ENCODE results near the gene SCG5.
"Not testable (repeated sequence)": the region's sequence is repeated elsewhere in the genome, so short reads cannot be mapped to it uniquely, and the experiment has no call there.

SCG5 gene, protein sequence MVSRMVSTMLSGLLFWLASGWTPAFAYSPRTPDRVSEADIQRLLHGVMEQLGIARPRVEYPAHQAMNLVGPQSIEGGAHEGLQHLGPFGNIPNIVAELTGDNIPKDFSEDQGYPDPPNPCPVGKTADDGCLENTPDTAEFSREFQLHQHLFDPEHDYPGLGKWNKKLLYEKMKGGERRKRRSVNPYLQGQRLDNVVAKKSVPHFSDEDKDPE

DNA sequence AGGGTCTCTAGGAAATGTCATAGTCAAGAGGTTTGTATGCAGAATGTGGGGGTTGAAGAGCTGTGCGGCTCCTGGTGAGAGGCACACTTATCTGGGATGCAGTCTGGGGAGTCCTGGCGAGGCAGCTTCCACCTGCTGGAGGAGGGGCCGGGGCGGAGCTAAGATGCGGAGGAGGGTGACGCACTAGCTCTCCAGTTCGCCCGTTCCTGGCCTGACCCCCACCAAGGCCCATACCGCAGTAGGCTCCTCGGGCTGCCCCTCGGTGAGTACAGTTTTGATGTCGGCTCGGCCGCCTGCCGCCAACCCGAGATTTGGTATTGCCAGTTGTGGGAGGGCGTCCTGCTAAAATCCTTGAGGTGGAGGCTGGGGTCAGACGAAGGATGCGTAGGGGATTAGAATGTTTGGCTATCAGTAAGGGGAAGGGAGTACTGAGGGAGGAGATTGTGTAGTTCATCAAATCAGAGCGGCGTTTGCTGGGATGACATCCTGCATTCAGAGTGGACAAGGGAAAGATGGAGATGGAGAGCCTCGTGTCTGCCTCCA, at the start of gene SCG5:
Gene SCG5 (plus strand): TSS at position 194 of the 543 bp plus-strand sequence. CDS start 1,883 bp downstream, outside the sequence.
- DNase-seq (ENCODE audit: low read depth) = no peak

DNA sequence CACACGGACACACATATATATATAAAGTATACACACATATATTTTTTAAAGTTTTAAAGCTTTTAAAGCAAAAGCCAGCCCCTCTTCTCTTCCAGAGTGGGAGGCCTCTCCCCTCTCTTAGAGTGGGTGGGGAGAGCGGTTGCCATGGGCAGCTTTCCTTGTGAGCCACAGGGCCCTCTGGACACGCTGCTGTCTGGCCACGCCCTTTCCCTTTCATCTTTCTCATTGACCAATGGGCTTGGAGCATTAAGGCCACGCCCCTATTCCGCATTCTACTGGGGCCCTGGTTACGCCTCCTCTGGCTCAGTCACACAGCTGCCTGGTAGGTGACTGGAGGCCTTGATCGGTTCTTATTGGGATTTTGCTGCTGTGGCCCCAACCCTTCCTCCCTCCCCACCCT, 48.4 kb upstream of the SCG5 start, which contains the start of gene GOLGA8N:
Gene GOLGA8N (plus strand): TSS at position 306 of the 400 bp plus-strand sequence.
- not testable (repeated sequence) for DNase-seq (ENCODE audit: low read depth)

DNA sequence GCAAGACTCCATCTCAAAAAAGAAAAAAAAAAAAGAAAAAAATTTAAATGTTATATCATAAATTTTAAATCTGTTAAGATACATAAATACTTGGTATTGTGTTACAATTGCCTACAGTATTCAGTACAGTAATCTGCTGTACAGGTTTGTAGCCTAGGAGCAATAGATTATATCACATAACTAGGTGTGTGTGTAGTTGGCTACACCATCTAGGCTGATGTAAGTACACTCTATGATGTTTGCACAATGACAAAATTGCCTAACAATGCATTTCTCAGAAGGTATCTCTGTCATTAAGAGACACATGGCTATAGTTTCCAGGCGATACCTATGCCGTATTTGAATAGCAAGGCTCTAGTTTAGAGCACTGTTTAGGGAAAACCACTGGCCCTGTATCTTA, 32.0 kb upstream of the SCG5 start:
- DNase-seq (ENCODE audit: low read depth) = not testable (repeated sequence)

DNA sequence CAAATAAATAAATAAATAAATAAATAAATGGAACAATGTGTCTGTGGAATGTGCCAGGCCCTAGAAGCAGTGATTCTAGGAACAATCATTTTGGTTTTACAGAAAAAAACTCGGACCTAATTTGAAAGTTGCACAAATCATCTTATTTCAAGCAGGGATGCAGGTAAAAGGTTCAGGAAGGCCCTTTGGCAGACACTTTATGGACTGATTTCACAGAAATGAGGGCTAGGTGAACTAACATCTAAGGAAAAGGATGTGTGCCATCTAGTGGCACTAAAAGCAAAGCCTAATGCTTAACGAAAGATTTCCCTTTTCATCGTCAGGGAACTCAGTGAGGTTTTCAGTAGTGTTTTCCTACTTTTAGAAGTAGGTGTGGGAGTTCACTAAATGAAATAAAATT, 30.8 kb upstream of the SCG5 start:
- DNase-seq (ENCODE audit: low read depth) = not testable (repeated sequence)

DNA sequence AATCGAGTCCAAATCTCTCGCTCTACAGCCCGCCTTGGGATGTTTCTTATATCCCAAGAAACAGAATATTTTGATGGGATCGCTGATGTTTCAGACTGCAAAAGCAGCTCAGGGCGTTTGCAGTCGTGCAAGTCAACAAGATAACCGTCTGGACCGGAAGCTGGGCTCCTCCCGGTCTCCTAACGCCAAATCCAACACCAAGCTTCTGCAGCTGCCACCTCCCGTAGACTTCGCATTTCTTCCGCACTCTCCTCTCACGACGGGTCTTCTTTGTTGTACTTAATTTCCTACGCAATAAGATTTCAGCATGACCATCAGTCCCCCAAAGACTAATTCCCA, 26.8 kb upstream of the SCG5 start:
- DNase-seq (ENCODE audit: low read depth) = not testable (repeated sequence)

DNA sequence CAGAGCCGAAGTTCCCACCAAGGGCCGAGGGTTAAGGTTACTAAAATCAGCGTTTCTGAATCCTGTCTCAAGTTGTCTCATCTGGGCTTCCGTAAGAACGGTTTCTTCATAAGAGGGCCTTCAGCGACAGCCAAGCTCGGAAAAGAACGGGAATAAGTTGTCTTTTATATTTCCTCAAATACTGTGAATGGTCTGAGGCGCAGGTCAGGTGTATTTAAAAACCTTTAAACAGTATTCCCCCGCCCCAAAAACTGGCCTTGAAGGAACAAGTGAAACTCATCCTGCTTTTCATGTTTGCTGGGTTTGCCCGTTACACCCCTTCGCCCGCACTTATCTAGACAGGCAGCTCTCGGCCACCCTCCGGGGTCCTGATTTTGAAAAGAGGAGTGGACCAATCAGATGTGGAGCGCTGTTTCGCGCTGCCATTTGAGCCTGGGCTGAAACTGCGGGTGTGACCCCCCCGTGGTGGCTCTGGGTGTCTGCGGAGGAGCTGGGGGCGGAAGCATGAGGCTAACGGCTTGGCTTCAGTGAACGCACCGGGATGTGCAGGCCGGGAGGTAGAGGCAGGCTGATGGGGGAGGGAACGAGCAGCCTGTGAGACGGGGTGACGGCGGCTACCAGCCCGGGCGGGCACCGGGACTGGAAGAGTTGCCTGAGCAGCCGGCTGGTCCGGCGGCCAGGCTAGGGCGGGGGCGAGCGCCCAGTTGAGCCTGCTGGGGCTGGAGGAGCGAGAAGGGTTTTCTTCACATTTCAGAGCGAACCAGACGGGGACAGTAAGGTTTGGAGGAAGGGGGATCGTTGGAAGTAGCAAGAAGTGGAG, 26.2 kb upstream of the SCG5 start, which contains the start of gene ARHGAP11A:
Gene ARHGAP11A (plus strand): TSS at position 454 of the 820 bp plus-strand sequence. CDS start 708 bp downstream, outside the sequence.
- DNase-seq (ENCODE audit: low read depth) = peak; percentile 74

DNA sequence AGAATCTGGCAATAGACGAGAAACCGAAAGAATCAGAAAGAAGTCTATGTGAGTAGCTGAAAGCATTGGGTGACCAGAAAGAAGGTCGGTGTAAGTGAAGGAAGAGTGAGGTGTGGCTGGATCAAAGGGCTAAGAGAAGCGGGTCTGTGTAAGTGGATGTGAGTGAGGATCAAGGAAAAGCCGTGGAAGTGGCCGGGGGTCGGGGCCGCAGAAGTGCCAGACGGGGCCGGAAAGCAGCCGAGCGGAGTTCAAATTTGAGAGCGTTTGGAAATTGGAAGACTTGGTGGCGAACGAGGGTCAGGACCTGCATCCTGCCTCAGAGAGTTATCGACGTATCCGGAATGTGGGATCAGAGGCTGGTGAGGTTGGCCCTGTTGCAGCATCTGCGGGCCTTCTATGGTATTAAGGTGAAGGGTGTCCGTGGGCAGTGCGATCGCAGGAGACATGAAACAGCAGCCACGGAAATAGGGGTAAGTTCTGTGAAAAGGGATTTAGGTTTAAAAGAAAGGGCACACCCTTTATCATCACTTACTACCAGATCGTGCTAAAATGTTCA, 25.6 kb upstream of the SCG5 start:
- DNase-seq (ENCODE audit: low read depth) = not testable (repeated sequence)

DNA sequence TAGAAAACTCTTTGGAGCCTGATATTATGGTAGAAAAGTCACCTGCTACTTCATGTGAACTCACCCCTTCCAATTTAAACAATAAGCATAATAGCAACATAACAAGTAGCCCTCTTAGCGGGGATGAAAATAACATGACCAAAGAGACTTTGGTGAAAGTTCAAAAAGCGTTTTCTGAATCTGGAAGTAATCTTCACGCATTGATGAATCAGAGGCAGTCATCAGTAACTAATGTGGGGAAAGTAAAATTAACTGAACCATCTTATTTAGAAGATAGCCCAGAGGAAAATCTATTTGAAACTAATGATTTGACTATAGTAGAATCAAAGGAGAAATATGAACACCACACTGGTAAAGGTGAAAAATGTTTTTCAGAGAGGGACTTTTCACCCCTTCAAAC, 5.1 kb upstream of the SCG5 start:
- no peak for DNase-seq (ENCODE audit: low read depth)

DNA sequence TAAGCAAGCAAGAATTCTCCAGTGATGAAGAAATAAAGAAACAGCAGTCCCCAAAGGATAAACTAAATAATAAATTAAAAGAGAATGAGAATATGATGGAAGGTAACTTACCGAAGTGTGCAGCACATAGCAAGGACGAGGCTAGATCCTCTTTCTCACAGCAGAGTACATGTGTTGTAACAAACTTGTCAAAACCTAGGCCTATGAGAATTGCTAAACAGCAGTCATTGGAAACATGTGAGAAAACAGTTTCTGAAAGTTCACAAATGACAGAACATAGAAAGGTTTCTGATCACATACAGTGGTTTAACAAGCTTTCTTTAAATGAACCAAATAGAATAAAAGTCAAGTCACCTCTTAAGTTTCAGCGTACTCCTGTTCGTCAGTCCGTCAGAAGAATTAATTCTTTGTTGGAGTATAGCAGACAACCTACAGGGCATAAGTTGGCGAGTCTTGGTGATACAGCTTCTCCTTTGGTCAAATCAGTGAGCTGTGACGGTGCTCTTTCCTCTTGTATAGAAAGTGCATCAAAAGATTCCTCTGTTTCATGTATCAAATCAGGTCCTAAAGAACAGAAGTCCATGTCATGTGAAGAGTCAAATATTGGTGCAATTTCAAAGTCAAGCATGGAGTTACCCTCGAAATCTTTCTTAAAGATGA, 4.5 kb upstream of the SCG5 start:
- DNase-seq (ENCODE audit: low read depth) = no peak

DNA sequence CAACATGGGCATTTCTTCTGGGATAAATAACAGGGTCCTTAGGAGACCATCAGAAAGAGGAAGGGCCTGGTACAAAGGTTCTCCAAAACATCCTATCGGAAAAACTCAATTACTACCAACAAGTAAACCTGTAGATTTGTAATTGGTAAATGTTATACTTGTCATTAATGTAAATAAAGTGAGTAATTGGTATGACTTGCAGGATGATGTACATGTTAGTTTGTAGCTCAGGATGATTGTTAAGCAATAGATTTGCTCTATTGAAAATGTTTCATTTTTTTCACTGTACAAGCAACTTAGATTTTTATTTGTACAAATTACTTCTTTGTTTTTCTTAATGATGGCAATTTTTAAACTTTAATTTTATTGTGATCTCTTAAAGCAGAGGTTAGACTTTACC, 3.8 kb upstream of the SCG5 start:
- DNase-seq (ENCODE audit: low read depth) = no peak

DNA sequence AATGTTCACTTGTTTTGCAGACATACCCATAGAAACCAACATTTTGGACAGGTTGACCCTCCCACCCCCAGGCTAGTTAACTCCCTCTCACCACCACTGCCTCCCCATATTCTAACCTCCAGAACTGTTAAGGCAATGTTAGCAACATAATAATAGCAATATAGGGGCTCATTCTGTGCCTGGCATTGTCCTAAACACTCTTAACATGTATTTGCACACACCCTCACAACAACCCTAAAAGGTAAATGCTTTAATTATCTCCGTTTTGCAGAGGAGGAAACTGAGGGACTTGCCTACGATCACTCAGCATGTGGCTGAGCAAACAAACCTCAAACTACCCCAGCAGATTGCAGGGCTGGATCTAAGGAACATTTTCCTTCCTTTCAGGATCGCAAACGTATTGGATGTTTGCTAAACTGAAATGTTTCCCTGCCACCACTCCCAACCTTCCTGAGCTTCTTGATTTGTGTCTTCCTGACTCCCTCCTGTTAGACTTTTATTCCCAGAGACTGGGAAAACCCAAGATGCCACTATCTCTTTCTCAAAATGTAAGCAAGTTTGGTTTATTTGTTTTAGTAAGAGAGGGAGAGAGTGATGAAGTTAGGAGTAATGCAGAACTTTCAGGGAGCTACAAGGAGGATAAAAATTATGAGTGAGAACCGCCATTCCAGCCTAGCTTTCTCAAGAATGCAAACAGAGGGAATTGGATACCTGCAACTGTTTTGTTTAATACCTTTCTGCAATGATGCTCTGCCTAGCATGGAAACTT, 1.3 kb downstream of the SCG5 start:
- no peak for DNase-seq (ENCODE audit: low read depth)

DNA sequence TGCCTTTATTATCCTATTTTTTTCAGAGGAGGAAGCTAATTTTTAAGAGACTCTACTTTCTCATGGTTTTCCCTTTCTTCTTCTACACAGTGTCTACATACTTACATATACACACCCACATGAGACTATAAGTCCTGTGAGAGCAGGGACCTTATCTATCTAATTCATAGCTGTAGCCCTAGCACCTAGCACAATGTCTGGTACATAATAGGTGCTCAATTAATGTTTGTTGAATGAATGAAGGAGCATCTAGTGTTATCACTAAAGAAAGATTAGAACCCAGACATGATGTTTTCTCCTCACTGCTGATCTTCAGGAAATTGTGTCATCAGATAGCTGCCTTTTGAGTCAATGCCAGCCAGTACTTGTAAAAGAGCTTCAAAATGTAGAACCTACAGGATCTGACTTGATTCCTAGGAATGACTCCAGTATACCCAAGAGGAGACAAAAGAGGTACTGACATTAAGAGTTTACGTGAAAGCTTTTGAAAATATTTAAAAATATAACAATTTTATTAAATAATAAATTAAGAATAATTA, 2.5 kb downstream of the SCG5 start:
- DNase-seq (ENCODE audit: low read depth) = no peak

DNA sequence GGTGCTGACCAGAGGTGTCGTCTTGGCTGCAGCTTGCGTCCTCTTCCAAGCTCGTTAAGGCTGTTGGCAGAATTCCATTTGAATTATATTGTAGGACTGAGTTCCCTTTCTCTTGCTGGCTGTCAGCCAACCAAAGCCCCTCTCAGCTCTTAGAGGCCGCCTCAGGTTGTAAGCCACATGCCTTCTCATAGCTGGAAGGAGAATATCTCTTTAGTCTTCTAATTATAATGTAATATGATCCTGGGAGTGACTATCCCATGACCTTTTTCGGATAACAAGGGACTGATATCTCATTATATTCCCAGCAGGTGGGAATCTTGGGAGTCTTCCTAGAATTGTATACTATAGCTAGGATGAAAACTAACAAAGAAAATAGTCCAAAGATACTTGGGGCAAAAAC, 4.8 kb downstream of the SCG5 start:
- no peak for DNase-seq (ENCODE audit: low read depth)

DNA sequence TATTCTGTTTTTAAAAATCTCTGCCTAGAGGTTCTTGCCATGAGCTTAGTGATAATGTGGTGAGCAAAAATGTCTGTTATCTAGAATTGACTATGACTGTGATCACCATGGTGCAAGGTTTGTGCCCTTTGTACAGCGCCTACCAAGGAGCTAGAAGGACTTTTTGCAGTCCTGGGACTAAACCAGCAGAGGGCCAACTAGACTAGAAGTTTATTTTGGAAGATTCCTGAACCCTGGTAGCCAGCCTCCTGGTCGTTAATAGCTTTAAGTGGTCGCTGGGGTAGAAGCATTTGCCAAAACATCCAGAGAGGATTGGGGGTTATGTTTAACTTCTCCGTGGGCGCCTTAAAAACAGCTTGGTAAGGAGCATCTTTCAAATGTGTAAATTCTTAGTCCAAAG, 7.8 kb downstream of the SCG5 start:
- DNase-seq (ENCODE audit: low read depth) = no peak

DNA sequence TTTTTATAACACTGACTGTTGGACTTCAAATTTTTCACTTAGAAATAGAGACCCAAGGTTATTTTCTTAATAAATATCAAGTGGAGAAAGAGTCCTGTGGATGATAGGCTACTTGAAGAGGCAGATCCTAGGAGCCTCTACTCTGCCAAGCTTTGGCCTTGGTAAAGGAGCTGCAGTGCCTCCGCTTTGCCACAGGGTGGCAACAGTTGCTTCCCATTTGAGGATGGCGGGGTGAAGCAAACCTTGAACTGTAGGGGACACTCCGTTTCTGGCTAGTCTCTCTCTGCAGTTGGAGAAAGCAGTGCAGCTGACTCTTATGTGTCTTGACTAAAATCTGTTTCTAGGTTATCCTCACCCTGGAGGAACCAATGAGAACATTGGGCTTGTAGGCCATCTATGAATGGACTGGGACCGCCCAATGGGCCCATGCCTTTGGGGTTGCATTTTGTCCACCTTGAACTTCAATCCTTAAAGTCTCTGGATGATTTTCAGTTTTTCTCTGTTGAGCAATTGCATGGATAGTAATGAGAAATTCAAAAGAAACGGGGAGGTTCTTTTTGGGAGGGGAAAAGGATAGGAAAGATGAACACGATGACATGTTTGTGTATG, 9.8 kb downstream of the SCG5 start:
- peak; percentile 17 for DNase-seq (ENCODE audit: low read depth)

DNA sequence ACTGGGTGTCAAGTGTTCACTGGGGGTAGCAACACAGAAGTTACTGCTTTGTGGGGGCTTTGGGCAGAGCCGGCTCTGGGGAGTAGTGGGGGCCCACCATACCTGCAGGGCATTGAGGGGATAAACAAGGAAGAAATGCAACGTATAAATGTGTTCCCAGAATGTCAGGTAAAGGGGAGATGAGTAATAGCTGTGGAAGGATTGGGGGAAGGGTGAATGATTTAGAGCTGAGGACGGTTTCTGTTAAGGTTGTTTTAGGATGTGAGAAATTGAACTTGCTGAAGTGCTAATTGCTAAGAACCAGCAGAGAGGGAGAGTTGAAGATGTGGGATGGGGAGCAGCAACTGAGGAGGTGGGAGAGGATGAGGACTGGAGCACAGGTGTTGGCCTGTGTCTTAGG, 10.7 kb downstream of the SCG5 start:
- no peak for DNase-seq (ENCODE audit: low read depth)

DNA sequence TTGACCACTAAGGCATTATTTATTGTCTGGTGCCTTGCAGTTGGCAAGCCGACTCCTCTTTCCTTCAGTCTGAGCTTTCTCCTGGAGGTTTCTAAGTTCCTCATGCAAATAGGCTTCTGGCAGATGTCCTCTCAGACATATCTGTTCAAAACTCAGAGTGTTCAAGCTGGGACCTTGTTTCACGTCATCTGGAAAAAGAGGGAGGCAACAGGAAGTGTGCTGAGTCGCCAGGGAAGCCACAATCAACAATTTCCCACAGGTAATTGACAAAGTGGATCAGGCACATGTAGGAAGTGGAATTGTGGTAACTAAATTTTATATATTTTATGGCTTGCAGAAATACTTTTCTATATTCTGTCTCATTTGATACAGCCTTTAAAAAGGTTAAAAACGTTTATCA, 14.6 kb downstream of the SCG5 start:
- DNase-seq (ENCODE audit: low read depth) = no peak

DNA sequence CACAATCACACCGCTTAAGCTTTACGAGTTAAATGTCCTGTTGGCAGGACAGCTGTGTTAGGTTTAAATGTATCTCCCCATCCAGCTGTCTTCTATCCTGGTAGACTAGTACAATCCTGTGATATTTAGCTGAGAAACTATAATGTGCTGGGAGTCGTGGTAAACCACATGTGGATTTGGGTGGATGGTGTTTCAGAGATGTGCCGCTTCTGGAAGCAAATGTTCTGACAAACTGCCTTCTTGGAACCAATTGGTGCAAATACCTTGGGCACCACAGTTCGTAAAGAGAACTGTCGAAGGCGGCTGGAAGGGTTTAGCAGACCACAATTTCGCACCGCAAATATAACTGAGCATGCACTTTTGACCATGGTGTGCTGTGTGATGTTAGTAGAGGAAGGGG, 15.0 kb downstream of the SCG5 start:
- no peak for DNase-seq (ENCODE audit: low read depth)

DNA sequence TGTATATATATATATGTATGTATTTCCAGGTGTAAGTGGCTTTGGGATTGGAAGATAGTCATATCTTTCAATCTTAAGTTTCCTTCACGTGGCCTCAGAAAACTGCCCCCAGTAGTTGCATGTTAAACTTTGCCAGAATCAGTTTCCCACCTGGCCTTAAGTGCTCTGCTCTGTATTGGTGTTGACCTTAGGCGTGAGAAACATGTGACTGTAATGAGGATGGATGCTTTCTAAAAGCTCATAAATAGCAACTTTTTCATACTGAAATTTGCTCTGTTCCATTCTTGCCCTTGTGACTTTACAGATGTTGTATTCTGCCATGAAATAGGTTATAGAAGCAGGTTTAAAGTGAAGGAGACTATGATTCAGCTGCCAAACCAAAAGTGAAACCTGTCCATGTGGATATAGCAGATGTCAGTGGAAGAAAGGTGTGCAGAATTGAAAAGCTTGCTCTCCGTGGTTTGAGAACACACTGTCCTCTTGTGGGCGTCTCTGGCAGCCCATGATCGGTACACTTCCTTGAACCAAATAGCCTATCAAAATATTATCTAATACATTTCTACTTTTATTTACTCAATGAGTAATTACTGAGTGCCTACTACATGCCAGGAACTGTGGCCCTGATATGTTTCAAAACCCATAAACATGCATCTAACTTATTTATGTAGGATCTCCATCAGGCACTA, 15.8 kb downstream of the SCG5 start:
- no peak for DNase-seq (ENCODE audit: low read depth)

DNA sequence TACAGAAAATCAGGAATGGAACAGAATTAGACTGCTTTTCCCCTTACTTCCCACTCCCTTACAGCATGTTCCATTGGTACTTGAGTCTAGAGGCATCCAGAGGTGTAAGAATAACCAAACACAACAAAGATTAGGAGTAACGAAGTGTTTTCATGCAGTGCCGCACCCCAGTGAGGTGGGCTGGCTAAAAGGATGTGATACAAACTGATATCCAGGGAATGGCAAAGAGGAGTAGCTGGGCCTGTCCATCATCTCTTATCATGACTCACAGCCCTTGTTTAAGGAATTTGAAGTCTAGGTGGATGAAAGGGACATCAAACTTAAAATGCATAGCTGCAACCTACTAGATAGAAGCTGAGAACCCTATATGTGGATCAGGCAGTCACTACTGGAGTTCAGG, 16.4 kb downstream of the SCG5 start:
- DNase-seq (ENCODE audit: low read depth) = no peak

Data from activated T-cell treated with anti-CD3 and anti-CD28 coated beads for 24 hours (primary cell).